Sigmoid colon (tissue), 7 donors: ENCODE data around the gene SKAP1. TPM values are rescaled to one million over a fixed set of nuclear protein-coding genes. Genes with fewer than 3 reads are reported as not detected.
"Not testable (repeated sequence)": the region's sequence is repeated elsewhere in the genome, so short reads cannot be mapped to it uniquely, and the experiment has no call there.

Experiments used
- DNase-seq: peaks from one replicate; pipeline ENCODE4 v3.0.0-alpha.2; 2019
- H3K27ac ChIP-seq, 4 donors: fragments of 200-600 bp; sonication (generic); one replicate each; pipeline ENCODE4 v1.5.1; 2016 to 2019; ENCODE audit warnings: mild to moderate bottlenecking in 1 of 4
- H3K27me3 ChIP-seq, 3 donors: fragments of 200-600 bp; sonication (generic); one replicate each; pipeline ENCODE4 v1.5.1; 2019; ENCODE audit warnings: mild to moderate bottlenecking in 1 of 3
- H3K36me3 ChIP-seq, 4 donors: fragments of 200-600 bp; sonication (generic); one replicate each; pipeline ENCODE4 v1.5.1; 2016 to 2019
- H3K4me1 ChIP-seq, 4 donors: fragments of 200-600 bp; sonication (generic); one replicate each; pipeline ENCODE4 v1.5.1; 2017 to 2019
- H3K4me3 ChIP-seq, 4 donors: fragments of 200-600 bp; sonication (generic); one replicate each; pipeline ENCODE4 v1.5.1; 2017 to 2019; ENCODE audit warnings: mild to moderate bottlenecking in 2 of 4, moderate library complexity in 1 of 4
- H3K9me3 ChIP-seq, 4 donors: fragments of 200-600 bp in 3 of 4; sonication (generic) in 3 of 4; one replicate each; pipeline versions ENCODE4 v1.5.1 to v1.6.1; 2013 to 2019
- EP300 ChIP-seq, 4 donors: sonication (generic); formaldehyde crosslinking; IDR thresholded peaks; one replicate each; pipeline ENCODE4 v1.6.1; 2017; ENCODE audit warnings: antibody characterized with exemption in 4 of 4
- POLR2A ChIP-seq, 2 donors: fragments of 450-650 bp; IDR thresholded peaks; one replicate each; pipeline ENCODE4 v1.6.1; 2016; ENCODE audit warnings: antibody characterized with exemption in 2 of 2, mild to moderate bottlenecking in 2 of 2, moderate library complexity in 2 of 2
- POLR2AphosphoS5 ChIP-seq, 4 donors: sonication (generic); formaldehyde crosslinking; IDR thresholded peaks; one replicate each; pipeline ENCODE4 v1.6.1; 2017; ENCODE audit warnings: antibody characterized with exemption in 4 of 4
- WGBS, 2 donors: extraction: QIAGEN DNeasy Blood & Tissue Kit; methylation state at CpG; one replicate each; pipeline ENCODE4 v1.1.7; 2013; 5-methylcytosine and 5-hydroxymethylcytosine counted together
- intact Hi-C: fragments of 100-400 bp; cut with DNase I; formaldehyde crosslinking; loops from one replicate; pipeline ENCODE4 v1.15.1; 2023
- polyA plus RNA-seq, 3 donors: library from polyadenylated mRNA; stranded (reverse); fragments of 200-250 nt; gene quantifications; one replicate each; pipeline ENCODE4 v1.2.3, GENCODE V29; 2013
- total RNA-seq, 4 donors: library from RNA; depleted of rRNA; stranded (reverse); fragments of >200 nt; gene quantifications; one replicate each; pipeline ENCODE4 v1.1.0, GENCODE V29; 2016
- TF ChIP-seq, protein P1 (sequence below), 4 experiments: fragments of 450-650 bp in 3 of 4; fragments of 200-600 bp in 1 of 4; IDR thresholded peaks; one replicate each; pipeline ENCODE4 v1.5.1; 2016 to 2019; ENCODE audit warnings: antibody characterized with exemption in 4 of 4, mild to moderate bottlenecking in 3 of 4, moderate library complexity in 2 of 4
- donor health status: healthy with polysubstance abuse.
- donor health status: Bipolar disorder and iron deficiency.
- donor health status: healthy.

The SKAP1 gene
- total and polyA plus RNA-seq, 7 donors: 0.36 to 10.3 (median 1.4) TPM; not detected in 1

DNA sequence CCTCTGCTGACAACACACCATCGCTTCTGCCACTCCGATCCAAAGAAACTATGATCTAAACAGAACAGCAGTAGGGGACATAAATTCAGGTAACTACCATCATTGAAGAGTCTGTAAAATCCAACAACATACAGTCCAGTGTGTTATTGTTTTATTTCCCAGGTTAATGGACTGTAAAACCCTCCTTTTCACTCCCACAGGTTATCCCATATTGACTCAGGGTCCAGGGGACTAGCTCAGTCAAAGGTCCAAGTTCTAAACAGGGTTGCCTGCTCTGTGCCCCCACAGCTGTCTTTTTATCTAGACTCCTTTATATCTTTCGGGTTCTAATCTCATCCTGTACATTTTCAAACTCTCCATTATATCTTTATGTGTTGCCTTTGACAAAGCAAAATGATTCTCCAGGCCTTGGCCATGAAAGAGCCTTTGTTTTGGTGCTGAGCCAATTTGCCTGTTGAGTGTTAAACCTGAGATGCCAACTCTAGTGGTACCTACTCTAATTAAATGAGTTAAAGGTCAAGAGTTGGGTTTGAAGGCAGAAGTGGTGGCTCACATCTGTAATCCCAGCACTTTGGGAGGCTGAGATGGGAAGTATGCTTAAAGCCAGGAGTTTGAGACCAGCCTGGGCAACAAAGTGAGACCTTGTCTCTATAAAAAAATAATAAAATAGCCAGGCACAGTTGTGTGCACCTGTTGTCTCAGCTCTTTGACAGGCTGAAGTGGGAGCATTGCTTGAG is 242.0 kb downstream of the SKAP1 start:
- Histone ChIP-seq H3K27ac (no peak overlapping the region), H3K4me3 (no peak overlapping the region), H3K9me3 (no peaks in the 10 kb centered on the region), H3K4me1 (no peaks in the 10 kb centered on the region), H3K27me3 (peaks cover 0 to 52% (median 0%) of the 10 kb centered on the region in 3 donors), H3K36me3 (no peaks in the 10 kb centered on the region)
- intact Hi-C loops: no loop called here
- no peak for TF ChIP-seq POLR2AphosphoS5 (IDR thresholded peaks at IDR 0.05)
- no peak for TF ChIP-seq EP300 (IDR thresholded peaks at IDR 0.05)
- TF ChIP-seq POLR2A (IDR thresholded peaks at IDR 0.05): no peak
- TF ChIP-seq, protein P1, sequence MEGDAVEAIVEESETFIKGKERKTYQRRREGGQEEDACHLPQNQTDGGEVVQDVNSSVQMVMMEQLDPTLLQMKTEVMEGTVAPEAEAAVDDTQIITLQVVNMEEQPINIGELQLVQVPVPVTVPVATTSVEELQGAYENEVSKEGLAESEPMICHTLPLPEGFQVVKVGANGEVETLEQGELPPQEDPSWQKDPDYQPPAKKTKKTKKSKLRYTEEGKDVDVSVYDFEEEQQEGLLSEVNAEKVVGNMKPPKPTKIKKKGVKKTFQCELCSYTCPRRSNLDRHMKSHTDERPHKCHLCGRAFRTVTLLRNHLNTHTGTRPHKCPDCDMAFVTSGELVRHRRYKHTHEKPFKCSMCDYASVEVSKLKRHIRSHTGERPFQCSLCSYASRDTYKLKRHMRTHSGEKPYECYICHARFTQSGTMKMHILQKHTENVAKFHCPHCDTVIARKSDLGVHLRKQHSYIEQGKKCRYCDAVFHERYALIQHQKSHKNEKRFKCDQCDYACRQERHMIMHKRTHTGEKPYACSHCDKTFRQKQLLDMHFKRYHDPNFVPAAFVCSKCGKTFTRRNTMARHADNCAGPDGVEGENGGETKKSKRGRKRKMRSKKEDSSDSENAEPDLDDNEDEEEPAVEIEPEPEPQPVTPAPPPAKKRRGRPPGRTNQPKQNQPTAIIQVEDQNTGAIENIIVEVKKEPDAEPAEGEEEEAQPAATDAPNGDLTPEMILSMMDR (IDR thresholded peaks at IDR 0.05): no peak
- WGBS, 2 donors: 82 to 85% methylated on average over 3 of the region's 3 CpGs
- DNase-seq: no peak

DNA sequence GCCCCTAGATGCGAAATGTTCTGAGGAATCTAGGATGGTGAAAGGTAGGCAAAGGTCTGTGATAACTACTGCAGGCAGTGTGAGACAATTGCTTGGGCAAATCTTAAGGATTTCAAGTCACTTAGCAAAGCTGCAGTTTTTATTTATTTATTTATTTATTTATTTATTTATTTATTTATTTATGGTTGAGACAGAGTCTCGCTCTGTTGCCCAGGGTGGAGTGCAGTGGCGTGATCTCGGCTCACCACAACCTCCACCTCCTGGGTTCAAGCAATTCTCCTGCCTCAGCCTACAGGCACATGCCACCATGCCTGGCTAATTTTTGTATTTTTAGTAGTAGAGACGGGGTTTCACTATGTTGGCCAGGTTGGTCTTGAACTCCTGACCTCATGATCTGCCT is 243.7 kb downstream of the SKAP1 start:
- intact Hi-C loops, DNase-seq, H3K4me1 ChIP-seq, H3K36me3 ChIP-seq, H3K9me3 ChIP-seq, H3K4me3 ChIP-seq, H3K27ac ChIP-seq: not testable (repeated sequence)
- peaks cover 0 to 57% (median 0%) of the 10 kb centered on the region in 3 donors for H3K27me3 ChIP-seq
- 96 to 98% methylated on average over 5 of the region's 5 CpGs for WGBS, 2 donors

DNA sequence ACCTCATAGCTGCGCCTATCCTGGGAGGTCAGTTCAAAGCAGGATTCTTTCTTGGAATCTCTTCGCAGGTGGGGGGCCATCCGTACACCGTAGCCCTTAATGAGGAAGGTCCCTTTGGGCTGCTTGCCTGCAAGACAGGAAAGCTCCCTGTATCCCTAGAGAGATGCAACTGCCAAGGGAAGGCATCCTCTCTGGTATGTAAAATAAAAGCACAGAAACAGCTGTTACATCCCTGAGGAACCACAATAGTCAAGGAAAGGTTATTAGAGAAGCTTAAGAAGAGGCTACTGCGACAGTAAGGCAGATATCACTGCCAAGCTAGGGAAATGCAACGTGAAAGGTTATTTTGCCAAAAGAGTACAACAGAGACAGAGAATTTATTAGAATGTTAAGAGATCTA is 245.3 kb downstream of the SKAP1 start:
- H3K36me3 ChIP-seq: no peaks in the 10 kb centered on the region
- H3K9me3 ChIP-seq: no peaks in the 10 kb centered on the region
- no peak overlapping the region for H3K4me3 ChIP-seq
- H3K4me1 ChIP-seq: no peaks in the 10 kb centered on the region
- H3K27me3 ChIP-seq: peaks cover 0 to 54% (median 0%) of the 10 kb centered on the region in 3 donors
- WGBS, 2 donors: 75 to 82% methylated on average over 6 of the region's 6 CpGs
- intact Hi-C loops: no loop called here
- TF ChIP-seq, protein P1 (IDR thresholded peaks at IDR 0.05): no peak
- TF ChIP-seq POLR2AphosphoS5 (IDR thresholded peaks at IDR 0.05) (no peak), POLR2A (IDR thresholded peaks at IDR 0.05) (no peak)
- no peak for DNase-seq
- H3K27ac ChIP-seq: no peak overlapping the region

DNA sequence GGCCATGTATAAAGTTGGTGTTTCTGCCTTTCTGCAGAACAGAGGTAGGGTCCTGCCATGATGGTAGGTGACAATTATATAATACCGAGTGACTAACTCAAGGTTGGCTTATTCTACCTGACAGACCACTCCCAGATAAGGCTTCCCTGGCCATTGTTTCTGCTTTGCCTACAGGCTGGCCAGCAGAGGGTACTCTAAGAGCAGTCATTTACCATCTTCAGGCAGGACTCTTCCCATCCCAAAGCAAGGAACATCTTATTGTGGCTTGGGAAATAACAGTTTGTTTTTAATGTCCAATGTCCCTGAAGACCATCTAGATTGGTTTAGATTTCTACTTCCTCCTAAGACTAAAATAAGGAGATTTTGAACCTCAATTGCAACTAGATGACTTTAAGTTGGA is 248.4 kb downstream of the SKAP1 start:
- DNase-seq: no peak
- Histone ChIP-seq H3K4me3 (no peak overlapping the region), H3K27me3 (peaks cover 0 to 41% (median 0%) of the 10 kb centered on the region in 3 donors), H3K27ac (no peak overlapping the region), H3K4me1 (no peaks in the 10 kb centered on the region), H3K36me3 (no peaks in the 10 kb centered on the region), H3K9me3 (no peaks in the 10 kb centered on the region)
- TF ChIP-seq POLR2A (IDR thresholded peaks at IDR 0.05): no peak
- no peak for TF ChIP-seq POLR2AphosphoS5 (IDR thresholded peaks at IDR 0.05)
- no peak for TF ChIP-seq EP300 (IDR thresholded peaks at IDR 0.05)
- TF ChIP-seq, protein P1 (IDR thresholded peaks at IDR 0.05): no peak
- 0 to 2% methylated on average over 1 of the region's 1 CpG for WGBS, 2 donors
- intact Hi-C loops: no loop called here

DNA sequence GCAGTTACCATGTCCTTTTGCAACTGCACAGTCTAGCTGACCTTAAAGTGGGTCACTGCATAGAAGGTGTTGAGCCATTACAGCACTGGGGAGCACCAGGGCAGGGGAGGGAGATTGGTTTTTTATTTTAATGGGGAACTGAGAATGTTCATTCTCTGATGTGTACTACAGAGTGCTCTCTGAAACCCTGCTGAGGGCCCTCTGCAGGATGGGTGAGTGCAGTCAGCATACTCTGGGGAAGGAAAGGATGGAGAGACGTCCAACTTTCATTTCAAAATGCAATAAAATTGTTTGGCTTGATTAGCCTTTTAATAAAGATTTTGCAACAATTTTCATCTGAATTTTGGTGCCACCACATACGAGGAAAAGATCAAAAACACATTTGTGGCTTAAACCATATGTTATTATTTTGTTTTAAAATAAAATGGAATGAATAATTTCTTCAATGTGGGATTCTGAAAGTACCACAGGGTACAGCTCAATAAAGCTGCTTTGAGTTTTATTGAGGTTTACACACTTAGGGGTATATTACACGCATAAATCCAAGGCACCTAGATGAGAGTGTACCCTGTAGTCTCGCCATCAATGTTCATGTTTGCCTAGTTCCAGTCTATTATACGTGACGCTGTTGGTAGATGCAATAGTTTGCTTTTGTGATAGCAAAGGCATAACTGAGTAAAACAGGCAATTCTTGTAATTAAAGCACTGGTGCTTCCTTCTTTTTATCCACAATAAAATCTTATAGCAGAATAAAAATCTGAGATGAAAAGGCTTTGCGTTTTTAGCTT is 249.0 kb downstream of the SKAP1 start:
- TF ChIP-seq, protein P1 (IDR thresholded peaks at IDR 0.05): no peak
- TF ChIP-seq EP300 (IDR thresholded peaks at IDR 0.05) (no peak), POLR2AphosphoS5 (IDR thresholded peaks at IDR 0.05) (no peak), POLR2A (IDR thresholded peaks at IDR 0.05) (no peak)
- H3K27me3 ChIP-seq: peaks cover 0 to 35% (median 0%) of the 10 kb centered on the region in 3 donors
- H3K4me1 ChIP-seq: no peaks in the 10 kb centered on the region
- H3K36me3 ChIP-seq: no peaks in the 10 kb centered on the region
- intact Hi-C loops: no loop called here
- no peak for DNase-seq
- no peaks in the 10 kb centered on the region for H3K9me3 ChIP-seq
- WGBS, 2 donors: 23 to 71% methylated on average over 7 of the region's 7 CpGs
- no peak overlapping the region for H3K4me3 ChIP-seq
- no peak overlapping the region for H3K27ac ChIP-seq
